GM12878 (cell line): ENCODE measurements around the gene HMGB1.

Source experiments
- CEBPB ChIP-seq, 2 experiments: fragments of 150-350 bp in 1 of 2; IDR thresholded peaks; 2 replicates each; pipeline ENCODE4 v1.6.1; 2012 to 2014; ENCODE audit warnings: low read depth in 2 of 2, low read length in 2 of 2, borderline replicate concordance in 1 of 2, inconsistent platforms in 1 of 2
- CEBPZ ChIP-seq: fragments of 150-350 bp; IDR thresholded peaks from 2 replicates; pipeline ENCODE4 v1.6.1; 2016; ENCODE audit warnings: low read depth, low read length
- CTCF ChIP-seq, 3 experiments: IDR thresholded peaks in 2 of 3; conservative IDR thresholded peaks in 1 of 3; 2 replicates each; pipeline ENCODE4 v1.5.1; 2011; ENCODE audit warnings: low read depth in 3 of 3, low read length in 3 of 3, mild to moderate bottlenecking in 3 of 3, control low read depth in 2 of 3, moderate library complexity in 2 of 3, inconsistent platforms in 1 of 3, mixed read lengths in 1 of 3; ENCODE audit not compliant: control insufficient read depth in 2 of 3, insufficient read depth in 1 of 3; ENCODE audit errors: extremely low read depth in 1 of 3
- EP300 ChIP-seq, 2 experiments: fragments of 150-350 bp in 1 of 2; IDR thresholded peaks; 2 replicates each; pipeline ENCODE4 v1.6.1; 2011 to 2012; ENCODE audit warnings: low read depth in 2 of 2, low read length in 2 of 2, borderline replicate concordance in 1 of 2, improper control_type of control experiment in 1 of 2, inconsistent platforms in 1 of 2; ENCODE audit not compliant: control insufficient read depth in 1 of 2
- MLLT1 ChIP-seq: fragments of 450-650 bp; IDR thresholded peaks from 2 replicates; pipeline ENCODE4 v1.6.1; 2016; ENCODE audit warnings: mild to moderate bottlenecking
- MYC ChIP-seq: IDR thresholded peaks from 2 replicates; pipeline ENCODE4 v1.6.1; 2011; ENCODE audit warnings: mild to moderate bottlenecking, low read length, moderate library complexity, inconsistent platforms; ENCODE audit not compliant: insufficient read depth, insufficient replicate concordance, insufficient read length, severe bottlenecking
- NR2C2 ChIP-seq: IDR thresholded peaks from 2 replicates; pipeline ENCODE4 v1.6.1; 2011; ENCODE audit warnings: borderline replicate concordance, low read depth; ENCODE audit not compliant: control insufficient read depth, insufficient read length
- RAD21 ChIP-seq: IDR thresholded peaks from 2 replicates; pipeline ENCODE4 v1.6.1; 2011; ENCODE audit warnings: mild to moderate bottlenecking, low read depth, low read length, moderate library complexity; ENCODE audit not compliant: insufficient read depth
- RAD51 ChIP-seq: fragments of 450-650 bp; IDR thresholded peaks from 2 replicates; pipeline ENCODE4 v1.6.1; 2016; ENCODE audit warnings: moderate library complexity, mild to moderate bottlenecking, inconsistent platforms
- RELA ChIP-seq: fragments of 450-650 bp; IDR thresholded peaks from 2 replicates; pipeline ENCODE4 v1.8.0; 2014; ENCODE audit warnings: borderline replicate concordance; ENCODE audit not compliant: partially characterized antibody
- TARDBP ChIP-seq: IDR thresholded peaks from 2 replicates; pipeline ENCODE4 v1.6.1; 2016; ENCODE audit warnings: borderline replicate concordance

GRCh38 chr13:30413842-30414241 lies 51.9 kb downstream of the HMGB1 start:
- TF ChIP-seq MYC, result no peak
- no peak for TF ChIP-seq CEBPB (IDR thresholded peaks at IDR 0.05; ENCODE audit: borderline replicate concordance in 1 of 2, low read depth in 2 of 2, low read length in 2 of 2)
- no peak for TF ChIP-seq CTCF (IDR thresholded peaks at IDR 0.05 in 2 of 3, conservative IDR thresholded peaks at IDR 0.05 in 1 of 3; ENCODE audit: control insufficient read depth in 2 of 3, extremely low read depth in 1 of 3, insufficient read depth in 1 of 3, low read depth in 3 of 3, low read length in 3 of 3)
- TF ChIP-seq MLLT1, result no peak
- TF ChIP-seq RELA, result no peak
- TF ChIP-seq NR2C2, result no peak
- TF ChIP-seq RAD51, result no peak
- no peak for TF ChIP-seq EP300 (IDR thresholded peaks at IDR 0.05; ENCODE audit: borderline replicate concordance in 1 of 2, control insufficient read depth in 1 of 2, low read depth in 2 of 2, low read length in 2 of 2)
- no peak for TF ChIP-seq RAD21
- TF ChIP-seq TARDBP, result no peak
- TF ChIP-seq CEBPZ, result no peak
